Colon (tissue), 2 donors: ENCODE results near the gene ASB4.

Source experiments
- FAIRE-seq: peaks from 2 replicates; lab custom pipeline; 2012; peaks lifted over from hg19 to GRCh38; lab: Jason Lieb, UNC
- donor health status: control.
- donor health status: control.

ASB4 gene

DNA sequence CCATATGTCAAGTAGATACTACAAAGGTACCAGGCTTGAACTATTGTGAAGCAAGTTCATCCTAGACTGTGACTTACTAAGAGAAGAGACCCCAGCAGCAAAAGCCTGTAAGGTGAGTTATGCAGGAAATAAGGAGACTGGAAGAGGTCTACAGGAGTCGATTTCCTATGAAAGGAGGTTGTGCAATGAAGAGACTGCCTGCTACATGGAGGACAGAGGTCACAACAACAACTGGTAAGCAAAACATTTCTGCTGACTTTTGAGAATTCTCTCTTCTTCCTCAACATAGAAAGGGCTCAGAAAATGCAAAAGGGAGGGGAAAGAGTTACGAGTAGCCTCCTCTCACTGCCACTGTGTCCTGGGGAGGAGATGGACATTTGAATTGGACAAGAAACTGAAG lies 68.2 kb downstream of the ASB4 start:
- no peak for FAIRE-seq

DNA sequence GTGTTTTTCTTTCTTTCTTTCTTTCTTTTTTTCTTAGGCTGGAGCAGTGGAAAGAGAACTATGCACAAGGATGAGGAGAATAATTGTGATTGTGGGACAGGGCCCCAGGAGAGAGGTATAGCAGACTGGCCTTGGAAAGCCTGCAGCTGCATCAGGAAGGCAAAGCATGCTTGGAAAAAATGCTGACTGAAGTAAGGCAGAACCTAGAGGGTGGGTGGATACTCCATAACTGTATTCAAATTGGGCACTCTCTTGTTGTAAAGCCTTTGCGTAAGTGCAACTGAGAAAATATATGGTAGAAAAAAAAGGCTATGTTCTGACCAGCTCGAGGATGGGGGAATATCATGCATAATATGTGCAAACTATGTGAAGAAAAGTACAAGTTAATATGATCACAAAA lies 71.0 kb downstream of the ASB4 start:
- FAIRE-seq = no peak

DNA sequence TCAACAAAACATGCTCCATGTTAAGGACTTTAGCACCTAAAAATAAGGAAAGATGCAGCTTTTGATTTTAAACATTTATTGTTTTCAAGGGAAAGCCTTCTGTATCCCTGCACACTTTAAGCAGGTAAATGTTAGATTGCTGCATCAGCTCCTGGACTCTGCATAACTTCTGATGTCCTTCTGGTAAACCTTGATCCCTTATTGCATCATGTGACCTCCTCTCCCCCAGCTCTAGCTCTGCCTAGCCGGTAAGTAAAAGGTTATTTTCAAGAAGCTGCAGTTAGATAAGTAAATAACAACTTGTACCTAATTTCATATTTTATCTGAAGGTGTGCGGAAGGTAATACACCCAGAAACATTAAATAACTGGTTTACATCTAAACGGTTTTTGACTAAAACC lies 73.1 kb downstream of the ASB4 start:
- FAIRE-seq = no peak

DNA sequence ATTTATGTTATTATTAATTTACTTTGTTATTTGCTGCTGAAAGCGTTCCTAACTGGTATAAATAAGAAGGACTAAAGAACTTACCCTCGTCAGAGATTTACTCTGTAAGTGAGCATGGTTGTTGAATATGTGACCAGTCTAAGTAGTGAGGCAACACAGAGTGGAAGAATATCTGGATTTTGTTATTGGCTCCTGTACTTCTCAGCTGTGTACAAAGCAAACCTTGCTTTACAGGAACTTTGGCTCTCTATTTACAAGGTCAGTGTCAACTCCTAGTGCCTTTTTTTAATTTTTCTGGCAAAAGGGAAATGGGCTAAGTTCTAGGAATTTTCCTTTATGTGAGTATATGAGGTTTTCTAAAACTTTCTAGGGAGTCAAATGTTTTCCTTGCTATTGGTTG lies 74.9 kb downstream of the ASB4 start:
- FAIRE-seq = no peak

GRCh38 chr7:95569720-95570119 lies 84.0 kb downstream of the ASB4 start:
- FAIRE-seq = no peak

DNA sequence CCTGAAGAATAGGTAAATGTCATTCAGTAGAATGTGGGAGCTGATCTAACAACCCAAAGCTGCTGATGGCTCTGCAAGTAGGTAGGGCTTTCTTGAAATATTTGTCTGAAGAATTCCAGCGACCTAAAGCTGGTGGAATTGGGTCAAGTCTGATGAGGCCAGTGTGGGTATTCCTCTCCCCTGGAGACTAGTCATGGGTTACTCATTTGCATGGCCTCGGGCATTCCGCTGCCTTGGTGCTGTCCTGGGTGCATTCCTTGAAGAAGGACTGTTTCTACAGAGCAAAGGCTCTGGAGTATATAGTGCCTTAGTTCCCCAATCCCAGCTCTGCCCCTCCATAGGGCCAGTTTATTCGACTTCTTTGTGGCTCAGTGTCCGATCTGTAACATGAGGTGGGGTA lies 91.4 kb downstream of the ASB4 start:
- no peak for FAIRE-seq

DNA sequence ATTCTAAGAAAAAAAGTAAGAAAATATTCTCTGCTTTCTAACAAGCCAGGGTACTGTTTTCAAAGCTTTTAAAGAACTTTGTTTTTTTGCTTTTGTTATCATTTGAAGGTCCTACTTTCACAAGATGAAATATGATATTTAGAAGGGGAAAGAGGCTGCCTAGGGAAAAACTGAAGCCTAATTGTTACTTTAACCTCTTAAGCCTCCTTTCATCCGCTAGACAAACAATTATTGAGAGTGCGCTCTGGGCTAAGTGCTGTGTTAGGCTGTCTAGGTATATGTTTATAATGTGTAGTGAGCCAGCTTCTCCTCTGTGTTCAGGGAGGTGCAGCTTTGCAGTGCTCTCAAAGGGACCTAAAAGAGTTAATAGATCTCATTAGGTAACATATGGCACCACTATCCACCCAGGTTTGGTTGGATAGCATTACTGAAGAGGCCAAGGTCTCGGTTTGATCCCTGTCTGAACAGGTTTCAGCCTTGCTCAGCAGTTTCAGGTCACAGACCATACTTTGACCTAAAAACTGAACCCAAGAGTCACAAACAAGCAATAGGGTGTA lies 92.6 kb downstream of the ASB4 start:
- no peak for FAIRE-seq

GRCh38 chr7:95579318-95579717 lies 93.6 kb downstream of the ASB4 start:
- FAIRE-seq = no peak

- FAIRE-seq = no peak
Observed at GRCh38 chr7:95581467-95581866, 95.7 kb downstream of the ASB4 start.

GRCh38 chr7:95582578-95583293 lies 97.0 kb downstream of the ASB4 start:
- no peak for FAIRE-seq

GRCh38 chr7:95583834-95584621 lies 98.3 kb downstream of the ASB4 start:
- no peak for FAIRE-seq

DNA sequence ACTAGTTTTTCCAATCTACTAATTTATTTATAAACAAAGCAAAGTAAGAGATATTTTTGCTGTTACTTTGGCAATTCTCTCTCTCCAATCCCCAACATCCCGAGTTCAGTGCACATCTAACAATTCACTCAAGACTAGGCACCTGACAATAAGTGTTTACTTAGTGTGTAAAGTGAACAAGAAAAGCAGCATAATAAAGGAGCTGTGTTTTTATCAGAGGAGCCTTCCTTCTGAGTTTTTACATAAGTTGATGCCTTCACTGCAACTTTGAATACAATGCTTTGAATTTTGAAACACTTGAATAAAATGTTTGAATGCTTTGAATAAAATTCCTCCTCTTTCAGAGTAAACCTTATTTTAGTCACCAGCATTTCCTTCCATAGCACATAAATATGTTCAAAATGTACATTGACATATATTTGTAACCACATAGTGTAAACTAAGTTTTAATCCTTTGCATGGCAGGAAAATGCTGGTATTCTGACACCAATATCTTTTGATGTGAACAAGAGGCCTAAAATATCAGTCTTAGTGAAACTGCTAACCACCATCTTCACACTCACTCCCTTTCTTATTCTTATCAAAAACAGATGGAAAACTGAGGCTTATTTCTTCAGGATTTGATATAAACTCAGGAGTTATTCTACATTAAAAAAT lies 99.2 kb downstream of the ASB4 start:
- FAIRE-seq = no peak

- FAIRE-seq = no peak
Observed at GRCh38 chr7:95585426-95585789, 99.7 kb downstream of the ASB4 start.

DNA sequence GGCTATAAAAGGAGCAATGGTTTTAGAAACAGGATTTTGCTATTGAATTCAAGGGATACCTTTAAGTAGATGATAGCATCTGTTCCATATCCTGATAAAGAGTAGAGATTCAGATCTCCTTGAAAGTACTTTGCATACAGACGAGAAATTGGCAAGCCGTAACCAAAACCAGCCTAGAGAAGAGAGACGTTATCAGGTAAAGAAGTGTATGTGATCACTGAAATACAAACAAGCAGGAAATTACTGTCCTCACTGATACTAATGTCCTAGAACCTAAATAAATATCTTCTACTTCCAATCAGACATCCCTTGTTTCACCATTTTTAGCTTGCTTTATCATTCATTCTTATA lies 101.2 kb downstream of the ASB4 start:
- FAIRE-seq = no peak

DNA sequence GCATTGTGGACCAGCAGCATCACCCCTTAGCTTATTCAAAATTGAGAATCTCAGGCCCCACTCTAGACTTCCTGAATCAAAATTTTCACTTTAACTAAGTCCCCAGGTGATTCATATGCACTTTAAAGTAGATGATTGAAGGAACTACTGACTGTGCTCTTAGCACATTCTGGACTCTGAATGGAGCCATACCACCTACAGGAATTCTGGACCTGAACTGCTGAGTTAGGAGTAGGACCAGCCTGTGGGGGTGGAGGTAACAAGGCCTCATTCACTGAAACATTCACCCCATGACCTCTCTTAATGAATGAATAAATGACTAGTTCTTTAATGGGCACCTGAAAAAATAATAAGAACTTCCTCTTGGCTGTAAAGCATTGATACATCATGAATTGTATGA lies 103.3 kb downstream of the ASB4 start:
- no peak for FAIRE-seq

DNA sequence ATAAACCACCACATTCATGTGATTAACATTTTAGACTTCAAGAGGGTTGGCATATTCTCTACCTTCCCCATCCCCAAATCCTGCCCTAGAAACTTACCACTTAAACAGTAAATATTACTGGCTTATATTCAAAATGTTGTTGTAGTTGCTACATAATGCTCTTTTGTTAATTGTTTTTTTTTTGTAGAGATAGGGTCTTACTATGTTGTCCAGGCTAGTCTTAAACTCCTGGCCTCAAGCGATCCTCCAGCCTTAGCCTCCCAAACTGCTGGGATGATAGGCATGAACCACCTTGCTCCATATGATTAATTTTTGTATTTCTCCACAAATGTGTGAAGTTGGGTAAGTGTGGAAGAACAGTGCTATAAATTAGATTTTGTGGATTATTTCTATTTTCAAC lies 104.0 kb downstream of the ASB4 start:
- no peak for FAIRE-seq
